GM12878 (cell line): Measurements from ENCODE around the gene ADAMTSL1. TPM values are rescaled to one million over a fixed set of nuclear protein-coding genes. Genes with fewer than 3 reads are reported as not detected.

ENCODE experiments used
- ATAC-seq: fragments of 200-7000 bp; cut with Tn5 transposase; 3 replicates; pipeline ENCODE4 v1.9.1; 2020; ENCODE audit warnings: mild to moderate bottlenecking, moderate library complexity
- BruUV-seq: library from RNA; stranded (reverse); fragments of 400-500 nt; replicated peaks from 2 replicates; lab custom pipeline; 2021; lab: Mats Ljungman, UMichigan
- CTCF ChIA-PET: fragments of 300-600 bp; sonication (Branson Sonifier 250); formaldehyde crosslinking; extraction: SDS; loops from one replicate; lab custom pipeline; 2021; ENCODE audit warnings: inconsistent platforms; lab: Yijun Ruan, JAX
- POLR2A ChIA-PET: fragments of 350-600 bp; formaldehyde crosslinking; extraction: SDS; loops from one replicate; lab custom pipeline; 2021; ENCODE audit warnings: inconsistent platforms; lab: Charles Lee
- RAD21 ChIA-PET: fragments of 300-600 bp; sonication (Branson Sonifier 250); formaldehyde crosslinking; loops from one replicate; lab custom pipeline; 2023; ENCODE audit warnings: antibody characterized with exemption; ENCODE audit not compliant: unreplicated experiment; lab: Charles Lee
- SMC1A ChIA-PET: fragments of 300-600 bp; sonication (Branson Sonifier 250); formaldehyde crosslinking; loops from one replicate; lab custom pipeline; 2023; ENCODE audit not compliant: unreplicated experiment, uncharacterized antibody; lab: Charles Lee
- DNase-seq: peaks from one replicate; pipeline ENCODE4 v3.0.0-alpha.2; 2011; ENCODE audit warnings: low read depth, low spot score
- FAIRE-seq: peaks from 3 replicates; lab custom pipeline; 2011; peaks lifted over from hg19 to GRCh38; lab: Jason Lieb, UNC
- H2AFZ ChIP-seq: 2 replicates; pipeline ENCODE4 v1.6.0; 2011; ENCODE audit warnings: low read depth, low read length, control low read depth; ENCODE audit not compliant: control insufficient read depth
- H3K27ac ChIP-seq: 2 replicates; pipeline ENCODE4 v1.5.1; 2011; ENCODE audit warnings: control low read depth; ENCODE audit not compliant: control insufficient read depth, insufficient read depth
- H3K27me3 ChIP-seq, 2 experiments: replicated peaks in 1 of 2; 2 replicates each; pipeline versions ENCODE4 v1.6.0 to v1.6.1; 2011; ENCODE audit warnings: low read length in 1 of 2; ENCODE audit not compliant: control insufficient read depth in 2 of 2, insufficient read depth in 2 of 2
- H3K36me3 ChIP-seq, 2 experiments: 2 replicates each; pipeline ENCODE4 v1.5.1; 2011; ENCODE audit warnings: low read length in 1 of 2; ENCODE audit not compliant: control insufficient read depth in 2 of 2, insufficient read depth in 2 of 2
- H3K4me1 ChIP-seq: 2 replicates; pipeline ENCODE4 v1.6.1; 2011; ENCODE audit warnings: mild to moderate bottlenecking, low read length, moderate library complexity, mixed read lengths; ENCODE audit not compliant: control insufficient read depth, insufficient read depth
- H3K4me2 ChIP-seq: 2 replicates; pipeline ENCODE4 v1.6.0; 2011; ENCODE audit warnings: control low read depth; ENCODE audit not compliant: control insufficient read depth, insufficient read depth
- H3K4me3 ChIP-seq: fragments of 200-600 bp; sonication (generic); 2 replicates; pipeline ENCODE4 v1.5.1; 2016
- H3K79me2 ChIP-seq: 2 replicates; pipeline ENCODE4 v1.6.0; 2011; ENCODE audit warnings: low read length; ENCODE audit not compliant: control insufficient read depth, insufficient read depth
- H3K9ac ChIP-seq: 2 replicates; pipeline ENCODE4 v1.8.0; 2011; ENCODE audit warnings: low read length, control low read depth, mixed read lengths; ENCODE audit not compliant: control insufficient read depth, insufficient read depth
- H3K9me3 ChIP-seq: replicated peaks from 3 replicates; pipeline ENCODE4 v1.5.1; 2011; ENCODE audit warnings: mild to moderate bottlenecking, low read length; ENCODE audit not compliant: control insufficient read depth, insufficient read depth
- H4K20me1 ChIP-seq: 2 replicates; pipeline ENCODE4 v1.6.0; 2011; ENCODE audit not compliant: control insufficient read depth, insufficient read depth
- EP300 ChIP-seq, 2 experiments: fragments of 150-350 bp in 1 of 2; IDR thresholded peaks; 2 replicates each; pipeline ENCODE4 v1.6.1; 2011 to 2012; ENCODE audit warnings: low read depth in 2 of 2, low read length in 2 of 2, borderline replicate concordance in 1 of 2, improper control_type of control experiment in 1 of 2, inconsistent platforms in 1 of 2; ENCODE audit not compliant: control insufficient read depth in 1 of 2
- GABPA ChIP-seq: IDR thresholded peaks from 2 replicates; pipeline ENCODE4 v1.6.1; 2014; ENCODE audit warnings: antibody characterized with exemption, low read depth, mild to moderate bottlenecking, inconsistent platforms
- HDAC2 ChIP-seq: fragments of 200-600 bp; sonication (generic); IDR thresholded peaks from 2 replicates; pipeline ENCODE4 v1.6.1; 2017
- RELA ChIP-seq: fragments of 450-650 bp; IDR thresholded peaks from 2 replicates; pipeline ENCODE4 v1.8.0; 2014; ENCODE audit warnings: borderline replicate concordance; ENCODE audit not compliant: partially characterized antibody
- SMAD1 ChIP-seq: fragments of 450-650 bp; IDR thresholded peaks from 2 replicates; pipeline ENCODE4 v1.6.1; 2018; ENCODE audit warnings: mild to moderate bottlenecking, low read depth; ENCODE audit not compliant: partially characterized antibody
- SRF ChIP-seq, 2 experiments: IDR thresholded peaks; 2 replicates each; pipeline ENCODE4 v1.6.1; 2011; ENCODE audit warnings: low read depth in 2 of 2, low read length in 2 of 2, mild to moderate bottlenecking in 1 of 2, moderate library complexity in 1 of 2
- SUZ12 ChIP-seq: fragments of 200-600 bp; sonication (generic); IDR thresholded peaks from one replicate; pipeline ENCODE4 v1.6.1; 2018; ENCODE audit warnings: antibody characterized with exemption, mild to moderate bottlenecking; ENCODE audit not compliant: unreplicated experiment
- WGBS: methylation state at CpG from one replicate; pipeline ENCODE4 v1.1.6; 2016; ENCODE audit warnings: low lambda C conversion rate; ENCODE audit not compliant: insufficient replicate concordance, insufficient coverage; ENCODE audit errors: missing lambda C conversion rate; 5-methylcytosine and 5-hydroxymethylcytosine counted together
- in situ Hi-C: fragments of 300-500 bp; cut with MboI; formaldehyde crosslinking; loops from 9 replicates; pipeline ENCODE4 v1.14.3; 2018; ENCODE audit warnings: mixed read lengths
- intact Hi-C: fragments of 100-400 bp; cut with micrococcal nuclease; formaldehyde crosslinking; loops from one replicate; pipeline ENCODE4 v1.14.2; 2022; ENCODE audit not compliant: unreplicated experiment
- polyA plus RNA-seq, 11 experiments: library from polyadenylated mRNA; depleted of rRNA in 4 of 11; unstranded in 6 of 11; stranded (reverse) in 5 of 11; fragments of >200 nt; fragmentation: Nextera tagmentation in 4 of 11; fragmentation: Illumina TruSeq in 1 of 11; extraction: Ambion mirVana in 4 of 11; extraction: Trizol in 1 of 11; gene quantifications; 1 replicate in 1 of 11; 2 replicates in 10 of 11; pipeline versions ENCODE4 v1.2.1 to v1.2.3, GENCODE V29; 2011 to 2016; ENCODE audit warnings: inconsistent platforms in 2 of 11, missing spikeins in 2 of 11, low read depth in 1 of 11
- total RNA-seq, 4 experiments: library from RNA; depleted of rRNA in 3 of 4; stranded (reverse); fragments of >200 nt in 3 of 4; fragmentation: Illumina TruSeq in 1 of 4; extraction: Trizol in 1 of 4; gene quantifications; 2 replicates each; pipeline versions ENCODE4 v1.2.1 to v1.2.3, GENCODE V29; 2013 to 2021
- TF ChIP-seq, protein P1 (sequence below), 3 experiments: IDR thresholded peaks in 2 of 3; conservative IDR thresholded peaks in 1 of 3; 2 replicates each; pipeline ENCODE4 v1.5.1; 2011; ENCODE audit warnings: low read depth in 3 of 3, low read length in 3 of 3, mild to moderate bottlenecking in 3 of 3, control low read depth in 2 of 3, moderate library complexity in 2 of 3, inconsistent platforms in 1 of 3, mixed read lengths in 1 of 3; ENCODE audit not compliant: control insufficient read depth in 2 of 3, insufficient read depth in 1 of 3; ENCODE audit errors: extremely low read depth in 1 of 3
- TF ChIP-seq, protein P2 (sequence below): fragments of 450-650 bp; IDR thresholded peaks from 2 replicates; pipeline ENCODE4 v1.6.1; 2017; ENCODE audit warnings: low read depth, mild to moderate bottlenecking, moderate library complexity

The ADAMTSL1 gene
- total and polyA plus RNA-seq, 10 of the 15 experiments (the other 5 are each of a cell fraction or from before 2014, with no cell fraction given): 0.01 to 0.10 (median 0.07) TPM; not detected in 6

DNA sequence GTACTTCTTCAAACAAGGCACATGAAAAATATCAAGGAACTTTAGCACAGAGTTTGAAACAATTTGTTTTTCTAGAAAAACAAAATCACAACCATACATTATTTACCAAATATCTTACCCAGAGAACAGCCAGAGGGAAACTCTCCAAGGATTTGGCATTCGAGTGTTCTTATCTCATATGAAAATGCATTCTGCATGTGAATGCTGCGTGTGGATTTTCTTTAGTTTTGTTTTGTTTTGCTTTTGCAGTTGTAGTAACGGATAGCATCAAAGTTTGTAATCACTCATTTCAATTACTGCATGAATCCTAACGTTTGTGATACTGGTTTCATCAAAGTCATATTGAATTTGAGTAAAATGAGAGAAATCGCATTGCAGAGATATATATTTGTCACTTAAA lies 28.0 kb downstream of the ADAMTSL1 start:
- DNase-seq (no peak), FAIRE-seq (no peak), ATAC-seq (no peak)
- no peak overlapping the region for H3K9ac ChIP-seq
- no peaks in the 10 kb centered on the region for H3K36me3 ChIP-seq
- SMC1A ChIA-PET: no interaction called here
- H2AFZ ChIP-seq: no peak overlapping the region
- H3K27me3 ChIP-seq: no peaks in the 10 kb centered on the region
- no peak overlapping the region for H3K27ac ChIP-seq
- no peaks in the 10 kb centered on the region for H3K79me2 ChIP-seq
- TF ChIP-seq EP300 (IDR thresholded peaks at IDR 0.05; ENCODE audit: borderline replicate concordance in 1 of 2, control insufficient read depth in 1 of 2, low read depth in 2 of 2, low read length in 2 of 2) (no peak), SMAD1 (no peak), SUZ12 (no peak), RELA (no peak), GABPA (no peak), SRF (IDR thresholded peaks at IDR 0.05; ENCODE audit: low read depth in 2 of 2, low read length in 2 of 2) (no peak), HDAC2 (no peak)
- TF ChIP-seq, protein P1, sequence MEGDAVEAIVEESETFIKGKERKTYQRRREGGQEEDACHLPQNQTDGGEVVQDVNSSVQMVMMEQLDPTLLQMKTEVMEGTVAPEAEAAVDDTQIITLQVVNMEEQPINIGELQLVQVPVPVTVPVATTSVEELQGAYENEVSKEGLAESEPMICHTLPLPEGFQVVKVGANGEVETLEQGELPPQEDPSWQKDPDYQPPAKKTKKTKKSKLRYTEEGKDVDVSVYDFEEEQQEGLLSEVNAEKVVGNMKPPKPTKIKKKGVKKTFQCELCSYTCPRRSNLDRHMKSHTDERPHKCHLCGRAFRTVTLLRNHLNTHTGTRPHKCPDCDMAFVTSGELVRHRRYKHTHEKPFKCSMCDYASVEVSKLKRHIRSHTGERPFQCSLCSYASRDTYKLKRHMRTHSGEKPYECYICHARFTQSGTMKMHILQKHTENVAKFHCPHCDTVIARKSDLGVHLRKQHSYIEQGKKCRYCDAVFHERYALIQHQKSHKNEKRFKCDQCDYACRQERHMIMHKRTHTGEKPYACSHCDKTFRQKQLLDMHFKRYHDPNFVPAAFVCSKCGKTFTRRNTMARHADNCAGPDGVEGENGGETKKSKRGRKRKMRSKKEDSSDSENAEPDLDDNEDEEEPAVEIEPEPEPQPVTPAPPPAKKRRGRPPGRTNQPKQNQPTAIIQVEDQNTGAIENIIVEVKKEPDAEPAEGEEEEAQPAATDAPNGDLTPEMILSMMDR (IDR thresholded peaks at IDR 0.05 in 2 of 3, conservative IDR thresholded peaks at IDR 0.05 in 1 of 3; ENCODE audit: control insufficient read depth in 2 of 3, extremely low read depth in 1 of 3, insufficient read depth in 1 of 3, low read depth in 3 of 3, low read length in 3 of 3): no peak
- TF ChIP-seq, protein P2, sequence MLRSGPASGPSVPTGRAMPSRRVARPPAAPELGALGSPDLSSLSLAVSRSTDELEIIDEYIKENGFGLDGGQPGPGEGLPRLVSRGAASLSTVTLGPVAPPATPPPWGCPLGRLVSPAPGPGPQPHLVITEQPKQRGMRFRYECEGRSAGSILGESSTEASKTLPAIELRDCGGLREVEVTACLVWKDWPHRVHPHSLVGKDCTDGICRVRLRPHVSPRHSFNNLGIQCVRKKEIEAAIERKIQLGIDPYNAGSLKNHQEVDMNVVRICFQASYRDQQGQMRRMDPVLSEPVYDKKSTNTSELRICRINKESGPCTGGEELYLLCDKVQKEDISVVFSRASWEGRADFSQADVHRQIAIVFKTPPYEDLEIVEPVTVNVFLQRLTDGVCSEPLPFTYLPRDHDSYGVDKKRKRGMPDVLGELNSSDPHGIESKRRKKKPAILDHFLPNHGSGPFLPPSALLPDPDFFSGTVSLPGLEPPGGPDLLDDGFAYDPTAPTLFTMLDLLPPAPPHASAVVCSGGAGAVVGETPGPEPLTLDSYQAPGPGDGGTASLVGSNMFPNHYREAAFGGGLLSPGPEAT: no peak
- CTCF ChIA-PET: no interaction called here
- no peaks in the 10 kb centered on the region for H3K9me3 ChIP-seq
- POLR2A ChIA-PET: no interaction called here
- H3K4me3 ChIP-seq: no peak overlapping the region
- intact Hi-C loops: no loop called here
- RAD21 ChIA-PET: no interaction called here
- 26% methylated on average over 5 of the region's 5 CpGs for WGBS
- H4K20me1 ChIP-seq: no peaks in the 10 kb centered on the region
- BruUV-seq: no TSS peak
- no peaks in the 10 kb centered on the region for H3K4me1 ChIP-seq
- in situ Hi-C loops: no loop called here
- no peak overlapping the region for H3K4me2 ChIP-seq
